GM19468 (cell line): ENCODE data around the gene MYH13.

Experiments
- ATAC-seq: cut with Tn5 transposase; IDR thresholded peaks from one replicate; pipeline ENCODE4 v1.9.1; 2021; ENCODE audit warnings: mild to moderate bottlenecking, moderate library complexity, moderate number of reproducible peaks; ENCODE audit not compliant: unreplicated experiment; ENCODE audit errors: extremely low read depth

The MYH13 gene

GRCh38 chr17:10265100-10265810 is 107.6 kb downstream of the MYH13 start:
- no peak for ATAC-seq

- no peak for ATAC-seq
Measured at GRCh38 chr17:10264051-10264450, 108.8 kb downstream of the MYH13 start.

GRCh38 chr17:10262451-10262850 is 110.4 kb downstream of the MYH13 start:
- ATAC-seq, result no peak

- ATAC-seq, result no peak
Measured at GRCh38 chr17:10261098-10261497, 111.7 kb downstream of the MYH13 start.

- peak; percentile 68 for ATAC-seq
Measured at GRCh38 chr17:10251212-10251948, 121.4 kb downstream of the MYH13 start.
